Hepatocyte (in vitro differentiated cells): ENCODE data around the gene AGAP1. TPM values are rescaled to one million over a fixed set of nuclear protein-coding genes. Genes with fewer than 3 reads are reported as not detected.

ENCODE experiments used
- DNase-seq: peaks from one replicate; pipeline ENCODE4 v3.0.0-alpha.2; 2016; ENCODE audit warnings: low spot score
- H2AFZ ChIP-seq: fragments of 200-600 bp; sonication (generic); 2 replicates; pipeline ENCODE4 v1.6.0; 2016; ENCODE audit warnings: antibody characterized with exemption, mild to moderate bottlenecking
- H3K27ac ChIP-seq: fragments of 200-600 bp; sonication (generic); 2 replicates; pipeline ENCODE4 v1.5.1; 2016; ENCODE audit warnings: mild to moderate bottlenecking
- H3K27me3 ChIP-seq: fragments of 200-600 bp; sonication (generic); 2 replicates; pipeline ENCODE4 v1.6.1; 2016
- H3K36me3 ChIP-seq: fragments of 200-600 bp; sonication (generic); replicated peaks from 2 replicates; pipeline ENCODE4 v1.5.1; 2016; ENCODE audit warnings: low read depth; ENCODE audit not compliant: insufficient read depth
- H3K4me1 ChIP-seq: fragments of 200-600 bp; sonication (generic); 2 replicates; pipeline ENCODE4 v1.5.1; 2016; ENCODE audit warnings: mild to moderate bottlenecking, moderate library complexity; ENCODE audit not compliant: insufficient read depth
- H3K4me2 ChIP-seq: fragments of 200-600 bp; sonication (generic); 2 replicates; pipeline ENCODE4 v1.6.0; 2016
- H3K4me3 ChIP-seq: fragments of 200-600 bp; sonication (generic); 2 replicates; pipeline ENCODE4 v1.5.1; 2016; ENCODE audit warnings: mild to moderate bottlenecking
- H3K79me2 ChIP-seq: fragments of 200-600 bp; sonication (generic); 2 replicates; pipeline ENCODE4 v1.6.0; 2017; ENCODE audit warnings: mild to moderate bottlenecking
- H3K9me2 ChIP-seq: fragments of 200-600 bp; sonication (generic); replicated peaks from 2 replicates; pipeline ENCODE4 v1.6.0; 2017; ENCODE audit warnings: mild to moderate bottlenecking; ENCODE audit not compliant: insufficient read depth
- H3K9me3 ChIP-seq: fragments of 200-600 bp; sonication (generic); 2 replicates; pipeline ENCODE4 v1.5.1; 2016; ENCODE audit warnings: low read depth, mild to moderate bottlenecking
- H4K20me1 ChIP-seq: fragments of 200-600 bp; sonication (generic); 2 replicates; pipeline ENCODE4 v1.6.0; 2016; ENCODE audit warnings: mild to moderate bottlenecking; ENCODE audit not compliant: insufficient read depth, poor library complexity, severe bottlenecking
- CTCF ChIP-seq: fragments of 200-600 bp; sonication (generic); IDR thresholded peaks from 2 replicates; pipeline ENCODE4 v1.5.1; 2016; ENCODE audit warnings: antibody characterized with exemption, mild to moderate bottlenecking; ENCODE audit not compliant: poor library complexity
- EZH2 ChIP-seq: fragments of 200-600 bp; sonication (generic); IDR thresholded peaks from 2 replicates; pipeline ENCODE4 v1.6.1; 2016; ENCODE audit warnings: antibody characterized with exemption, mild to moderate bottlenecking, borderline replicate concordance
- EZH2phosphoT487 ChIP-seq: fragments of 200-600 bp; sonication (generic); IDR thresholded peaks from one replicate; pipeline ENCODE4 v1.6.1; 2018; ENCODE audit warnings: antibody characterized with exemption, mild to moderate bottlenecking, low read depth, moderate library complexity; ENCODE audit not compliant: unreplicated experiment, severe bottlenecking
- WGBS: methylation state at CpG from one replicate; pipeline ENCODE4 v1.1.6; 2016; ENCODE audit warnings: low lambda C conversion rate; ENCODE audit errors: missing lambda C conversion rate; 5-methylcytosine and 5-hydroxymethylcytosine counted together
- polyA plus RNA-seq: library from polyadenylated mRNA; unstranded; fragments of >200 nt; fragmentation: Nextera tagmentation; extraction: Ambion mirVana; gene quantifications from 2 replicates; pipeline ENCODE4 v1.2.1, GENCODE V29; 2016
- total RNA-seq: library from RNA; depleted of rRNA; stranded (reverse); fragments of >200 nt; gene quantifications from 2 replicates; pipeline ENCODE4 v1.2.3, GENCODE V29; 2014

The AGAP1 gene
- total and polyA plus RNA-seq, 2 experiments from 2014 or later: 12.1 to 20.0 TPM

GRCh38 chr2:235523486-235524150, 29.8 kb downstream of the AGAP1 start:
- Histone ChIP-seq H3K36me3 (no peaks in the 10 kb centered on the region), H3K4me3 (no peak overlapping the region), H3K4me1 (no peaks in the 10 kb centered on the region), H3K27me3 (no peaks in the 10 kb centered on the region), H3K9me3 (no peaks in the 10 kb centered on the region), H4K20me1 (peaks cover 19% of the 10 kb centered on the region), H2AFZ (no peak overlapping the region), H3K27ac (no peak overlapping the region), H3K79me2 (peaks cover 89% of the 10 kb centered on the region), H3K4me2 (no peak overlapping the region), H3K9me2 (no peaks in the 10 kb centered on the region)
- TF ChIP-seq EZH2phosphoT487: no peak
- TF ChIP-seq EZH2: no peak
- no peak for TF ChIP-seq CTCF
- WGBS: 96% methylated on average over 17 of the region's 18 CpGs
- DNase-seq: no peak

GRCh38 chr2:235526166-235526565, 32.3 kb downstream of the AGAP1 start:
- Histone ChIP-seq H3K36me3 (no peaks in the 10 kb centered on the region), H4K20me1 (peaks cover 24% of the 10 kb centered on the region), H3K79me2 (peaks cover 88% of the 10 kb centered on the region), H3K4me1 (no peaks in the 10 kb centered on the region), H3K27ac (no peak overlapping the region), H3K27me3 (no peaks in the 10 kb centered on the region), H3K4me2 (no peak overlapping the region), H2AFZ (no peak overlapping the region), H3K9me3 (no peaks in the 10 kb centered on the region), H3K4me3 (no peak overlapping the region), H3K9me2 (no peaks in the 10 kb centered on the region)
- 86% methylated on average over 1 of the region's 1 CpG for WGBS
- TF ChIP-seq CTCF (no peak), EZH2 (no peak), EZH2phosphoT487 (no peak)
- DNase-seq: no peak

GRCh38 chr2:235527806-235528469, 34.1 kb downstream of the AGAP1 start:
- Histone ChIP-seq H3K9me3 (no peaks in the 10 kb centered on the region), H4K20me1 (peaks cover 21% of the 10 kb centered on the region), H3K27ac (no peak overlapping the region), H3K27me3 (no peaks in the 10 kb centered on the region), H3K4me2 (no peak overlapping the region), H3K4me3 (no peak overlapping the region), H2AFZ (no peak overlapping the region), H3K36me3 (no peaks in the 10 kb centered on the region), H3K9me2 (no peaks in the 10 kb centered on the region), H3K4me1 (no peaks in the 10 kb centered on the region), H3K79me2 (peaks cover 82% of the 10 kb centered on the region)
- no peak for TF ChIP-seq EZH2
- no peak for TF ChIP-seq CTCF
- no peak for TF ChIP-seq EZH2phosphoT487
- 71% methylated on average over 7 of the region's 7 CpGs for WGBS
- DNase-seq: no peak
